HepG2 (cell line): Measurements from ENCODE around the gene SETD2. TPM values are rescaled to one million over a fixed set of nuclear protein-coding genes. Genes with fewer than 3 reads are reported as not detected.
"Not testable (repeated sequence)": the region's sequence is repeated elsewhere in the genome, so short reads cannot be mapped to it uniquely, and the experiment has no call there.

Experiments used
- ATAC-seq: fragments of 200-7000 bp; cut with Tn5 transposase; 3 replicates; pipeline ENCODE4 v1.9.1; 2020; ENCODE audit warnings: mild to moderate bottlenecking, moderate library complexity
- BruUV-seq: library from RNA; stranded (reverse); fragments of 400-500 nt; replicated peaks from 2 replicates; lab custom pipeline; 2021; lab: Mats Ljungman, UMichigan
- CTCF ChIA-PET: fragments of 300-600 bp; formaldehyde crosslinking; extraction: SDS; loops from one replicate; lab custom pipeline; 2021; ENCODE audit warnings: low total read pairs, inconsistent platforms, low intra/inter-chr PET ratio; lab: Yijun Ruan, JAX
- POLR2A ChIA-PET: fragments of 350-600 bp; sonication (Branson Sonifier 250); formaldehyde crosslinking; loops from one replicate; lab custom pipeline; 2020; ENCODE audit warnings: antibody characterized with exemption, inconsistent platforms; lab: Yijun Ruan, JAX
- DNase-seq: peaks from one replicate; pipeline ENCODE4 v3.0.0-alpha.2; 2015; ENCODE audit warnings: low spot score
- FAIRE-seq: peaks from 3 replicates; lab custom pipeline; 2011; peaks lifted over from hg19 to GRCh38; lab: Jason Lieb, UNC
- H2AFZ ChIP-seq: one replicate; pipeline ENCODE4 v1.6.1; 2011; ENCODE audit warnings: low read length, inconsistent platforms
- H3K27ac ChIP-seq: fragments of 300-600 bp; 3 replicates; pipeline ENCODE4 v1.8.0; 2011; ENCODE audit warnings: mixed run types, mild to moderate bottlenecking, mixed read lengths, low read length, inconsistent platforms; ENCODE audit not compliant: insufficient read depth; ENCODE audit errors: extremely low read length
- H3K27me3 ChIP-seq, 2 experiments: fragments of 200-600 bp in 1 of 2; 2 replicates in 1 of 2; 3 replicates in 1 of 2; pipeline versions ENCODE4 v1.6.0 to v1.8.0; 2011; ENCODE audit warnings: low read length in 2 of 2, mild to moderate bottlenecking in 2 of 2, moderate library complexity in 2 of 2, inconsistent platforms in 1 of 2; ENCODE audit not compliant: insufficient read depth in 2 of 2, control insufficient read depth in 1 of 2
- H3K36me3 ChIP-seq, 2 experiments: fragments of 200-600 bp in 1 of 2; replicated peaks in 1 of 2; 2 replicates in 1 of 2; 3 replicates in 1 of 2; pipeline versions ENCODE4 v1.5.1 to v1.8.0; 2011; ENCODE audit warnings: low read length in 2 of 2, inconsistent platforms in 1 of 2; ENCODE audit not compliant: insufficient read depth in 2 of 2, control insufficient read depth in 1 of 2
- H3K4me1 ChIP-seq: 2 replicates; pipeline ENCODE4 v1.5.1; 2012; ENCODE audit warnings: low read length, inconsistent platforms; ENCODE audit not compliant: insufficient read depth
- H3K4me2 ChIP-seq: 2 replicates; pipeline ENCODE4 v1.6.0; 2011; ENCODE audit warnings: low read depth, low read length, inconsistent platforms
- H3K4me3 ChIP-seq, 3 experiments: fragments of 200-600 bp in 1 of 3; sonication (generic), shearing (Covaris generic) in 1 of 3; replicated peaks in 1 of 3; 2 replicates each; pipeline ENCODE4 v1.5.1; 2011 to 2016; ENCODE audit warnings: low read length in 3 of 3, inconsistent platforms in 2 of 3, low read depth in 2 of 3, mild to moderate bottlenecking in 2 of 3, control low read depth in 1 of 3, mixed read lengths in 1 of 3; ENCODE audit not compliant: insufficient read depth in 1 of 3
- H3K79me2 ChIP-seq: one replicate; pipeline ENCODE4 v1.6.1; 2011; ENCODE audit warnings: low read length, inconsistent platforms; ENCODE audit not compliant: insufficient read depth
- H3K9ac ChIP-seq: 2 replicates; pipeline ENCODE4 v1.6.0; 2011; ENCODE audit warnings: mild to moderate bottlenecking, low read depth, low read length, inconsistent platforms; ENCODE audit not compliant: insufficient read depth
- H3K9me3 ChIP-seq: 2 replicates; pipeline ENCODE4 v1.5.1; 2012; ENCODE audit warnings: mild to moderate bottlenecking, low read length
- H4K20me1 ChIP-seq: 2 replicates; pipeline ENCODE4 v1.6.0; 2011; ENCODE audit warnings: inconsistent platforms, mild to moderate bottlenecking, low read length, moderate library complexity; ENCODE audit not compliant: insufficient read depth
- CEBPG ChIP-seq: IDR thresholded peaks from 2 replicates; pipeline ENCODE4 v1.6.1; 2016
- HNF4A ChIP-seq: sonication (generic); formaldehyde crosslinking; IDR thresholded peaks from 2 replicates; pipeline ENCODE4 v1.4.0; 2020; ENCODE audit warnings: missing genetic modification reagents
- NR2F1 ChIP-seq, 2 experiments: fragments of 450-650 bp in 1 of 2; formaldehyde crosslinking in 1 of 2; IDR thresholded peaks; 2 replicates each; pipeline versions ENCODE4 v1.5.0 to v1.6.1; 2016 to 2020; ENCODE audit warnings: mild to moderate bottlenecking in 1 of 2, missing compliant biosample characterization in 1 of 2, missing genetic modification reagents in 1 of 2, moderate library complexity in 1 of 2
- NR2F6 ChIP-seq, 2 experiments: IDR thresholded peaks; 2 replicates each; pipeline ENCODE4 v1.6.1; 2016; ENCODE audit warnings: antibody characterized with exemption in 1 of 2, mild to moderate bottlenecking in 1 of 2
- POGZ ChIP-seq: sonication (generic); formaldehyde crosslinking; IDR thresholded peaks from 2 replicates; pipeline ENCODE4 v1.4.0; 2020; ENCODE audit warnings: mild to moderate bottlenecking, missing genetic modification reagents
- SALL1 ChIP-seq: sonication (generic); formaldehyde crosslinking; IDR thresholded peaks from 2 replicates; pipeline ENCODE4 v1.8.0; 2022; ENCODE audit warnings: mild to moderate bottlenecking, missing genetic modification reagents
- ZMYM2 ChIP-seq: sonication (generic); formaldehyde crosslinking; IDR thresholded peaks from 2 replicates; pipeline ENCODE4 v1.8.0; 2022; ENCODE audit warnings: mild to moderate bottlenecking, missing genetic modification reagents
- ZMYM3 ChIP-seq: sonication (generic); formaldehyde crosslinking; IDR thresholded peaks from 2 replicates; pipeline ENCODE4 v1.5.1; 2020; ENCODE audit warnings: mild to moderate bottlenecking, missing genetic modification reagents
- ZNF770 ChIP-seq: sonication (generic); formaldehyde crosslinking; IDR thresholded peaks from 2 replicates; pipeline ENCODE4 v1.5.0; 2020; ENCODE audit warnings: mild to moderate bottlenecking, missing genetic modification reagents
- WGBS: methylation state at CpG from one replicate; pipeline ENCODE4 v1.1.6; 2017; ENCODE audit warnings: low lambda C conversion rate; 5-methylcytosine and 5-hydroxymethylcytosine counted together
- in situ Hi-C: cut with HindIII; loops from 2 replicates; pipeline ENCODE4 v1.10.0; 2017; ENCODE audit warnings: low pct_unique_long_range_greater_than_20kb; ENCODE audit not compliant: extremely low pct_ligation_motif_present
- intact Hi-C: fragments of 100-400 bp; cut with micrococcal nuclease; formaldehyde crosslinking; loops from one replicate; pipeline ENCODE4 v1.10.0; 2022; ENCODE audit not compliant: unreplicated experiment
- polyA plus RNA-seq, 8 experiments: library from polyadenylated mRNA; depleted of rRNA in 3 of 8; stranded (reverse) in 7 of 8; unstranded in 1 of 8; fragments of >200 nt; fragmentation: Illumina TruSeq in 4 of 8; extraction: Trizol in 4 of 8; gene quantifications; 2 replicates each; pipeline versions ENCODE4 v1.2.1 to v1.2.3, GENCODE V29; 2011 to 2016; ENCODE audit warnings: low read depth in 4 of 8, missing spikeins in 1 of 8, mixed read lengths in 1 of 8; ENCODE audit not compliant: insufficient read depth in 1 of 8
- total RNA-seq, 5 experiments: library from RNA; depleted of rRNA; stranded (reverse); fragments of >200 nt; fragmentation: Illumina TruSeq; extraction: Trizol; gene quantifications; 2 replicates each; pipeline ENCODE4 v1.2.3, GENCODE V29; 2016; ENCODE audit warnings: low read depth in 1 of 5

SETD2 gene
- total and polyA plus RNA-seq, 2 of the 13 experiments (the other 11 are each of a cell fraction or from before 2014, with no cell fraction given): 14.2 to 24.2 TPM

- H4K20me1 ChIP-seq; H3K36me3 ChIP-seq; intact Hi-C loops; ATAC-seq; H3K4me3 ChIP-seq; H3K27ac ChIP-seq; BruUV-seq; H3K9ac ChIP-seq; CTCF ChIA-PET; POLR2A ChIA-PET; H2AFZ ChIP-seq; H3K9me3 ChIP-seq; FAIRE-seq; H3K4me2 ChIP-seq; H3K79me2 ChIP-seq; H3K27me3 ChIP-seq; DNase-seq; in situ Hi-C loops; TF ChIP-seq NR2F6 (IDR thresholded peaks at IDR 0.05): not testable (repeated sequence)
- H3K4me1 ChIP-seq: peaks cover 20% of the 10 kb centered on the region; the same call in 1 of the 2 replicates
- TF ChIP-seq NR2F6 (CRISPR knock-in tag; IDR thresholded peaks at IDR 0.05) (0 out of 2 replicates have a peak, but pooled peaks have one; percentile 34), NR2F1 (CRISPR knock-in tag; IDR thresholded peaks at IDR 0.05) (0 out of 4 replicates have a peak, but pooled peaks of 1 of the 2 experiments have one; percentile 22), ZMYM2 (CRISPR knock-in tag) (peak; percentile 64), ZNF770 (CRISPR knock-in tag) (peak; percentile 99), CEBPG (CRISPR knock-in tag) (peak; percentile 81), ZMYM3 (CRISPR knock-in tag) (peak; percentile 73; the same call in 1 of the 2 replicates), POGZ (CRISPR knock-in tag) (peak; percentile 52; the same call in 1 of the 2 replicates), HNF4A (CRISPR knock-in tag) (peak; percentile 60), SALL1 (CRISPR knock-in tag) (peak; percentile 17; the same call in 1 of the 2 replicates)
- 84% methylated on average over 4 of the region's 4 CpGs for WGBS
These were observed 17.8 kb upstream of the SETD2 start for GRCh38 chr3:47181685-47182084.

DNA sequence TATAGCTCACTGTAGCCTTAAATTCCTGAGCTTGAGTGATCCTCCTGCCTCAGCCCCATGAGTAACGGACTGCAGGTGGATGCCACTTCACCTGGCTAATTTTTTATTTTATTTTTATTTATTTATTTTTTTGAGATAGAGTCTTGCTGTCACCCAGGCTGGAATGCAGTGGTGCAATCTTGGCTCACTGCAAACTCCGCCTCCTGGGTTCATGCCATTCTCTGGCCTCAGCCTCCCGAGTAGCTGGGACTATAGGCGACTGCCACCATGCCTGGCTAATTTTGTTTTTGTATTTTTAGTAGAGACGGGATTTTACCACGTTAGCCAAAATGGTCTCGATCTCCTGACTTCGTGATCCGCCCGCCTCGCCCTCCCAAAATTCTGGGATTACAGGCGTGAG lies 16.1 kb upstream of the SETD2 start:
- POLR2A ChIA-PET, H4K20me1 ChIP-seq, FAIRE-seq, H2AFZ ChIP-seq, H3K9ac ChIP-seq, H3K9me3 ChIP-seq, H3K27ac ChIP-seq, H3K79me2 ChIP-seq, CTCF ChIA-PET, in situ Hi-C loops, BruUV-seq, H3K4me2 ChIP-seq, ATAC-seq, H3K36me3 ChIP-seq, H3K4me3 ChIP-seq, H3K27me3 ChIP-seq, intact Hi-C loops, DNase-seq: not testable (repeated sequence)
- H3K4me1 ChIP-seq: peaks cover 20% of the 10 kb centered on the region; the same call in 1 of the 2 replicates
- WGBS: 89% methylated on average over 12 of the region's 12 CpGs
